Cerebellar cortex (tissue), 1 donor: ENCODE measurements around the gene WWOX.
A peak's percentile ranks its signal among the peaks of the same experiment; 100 is the strongest.

ENCODE experiments used
- DNase-seq: peaks from one replicate; pipeline ENCODE4 v3.0.0-alpha.2; 2015; ENCODE audit warnings: low spot score

WWOX gene

GRCh38 chr16:78804058-78804735 is 704.7 kb downstream of the WWOX start:
- DNase-seq: no peak

- DNase-seq: no peak
Measured at GRCh38 chr16:78805556-78805955, 706.1 kb downstream of the WWOX start.

GRCh38 chr16:78811247-78811646 is 711.8 kb downstream of the WWOX start:
- DNase-seq: no peak

- no peak for DNase-seq
Measured at GRCh38 chr16:78812582-78812981, 713.1 kb downstream of the WWOX start.

- no peak for DNase-seq
Measured at GRCh38 chr16:78813661-78814311, 714.3 kb downstream of the WWOX start.

- DNase-seq: no peak
Measured at GRCh38 chr16:78815713-78816112, 716.3 kb downstream of the WWOX start.

- no peak for DNase-seq
Measured at GRCh38 chr16:78816499-78817195, 717.2 kb downstream of the WWOX start.

GRCh38 chr16:78817200-78817739 is 717.8 kb downstream of the WWOX start:
- no peak for DNase-seq

- no peak for DNase-seq
Measured at GRCh38 chr16:78821335-78821734, 721.9 kb downstream of the WWOX start.

GRCh38 chr16:78822509-78822908 is 723.1 kb downstream of the WWOX start:
- DNase-seq: no peak

GRCh38 chr16:78823027-78823426 is 723.6 kb downstream of the WWOX start:
- DNase-seq: no peak

- DNase-seq: no peak
Measured at GRCh38 chr16:78829280-78829679, 729.8 kb downstream of the WWOX start.

GRCh38 chr16:78830599-78830998 is 731.1 kb downstream of the WWOX start:
- DNase-seq: no peak

GRCh38 chr16:78832100-78832499 is 732.6 kb downstream of the WWOX start:
- no peak for DNase-seq

- DNase-seq: peak; percentile 19
Measured at GRCh38 chr16:78836802-78837491, 737.5 kb downstream of the WWOX start.

- DNase-seq: no peak
Measured at GRCh38 chr16:78837706-78838105, 738.3 kb downstream of the WWOX start.

- DNase-seq: peak; percentile 15
Measured at GRCh38 chr16:78838276-78838675, 738.8 kb downstream of the WWOX start.

GRCh38 chr16:78842950-78843349 is 743.5 kb downstream of the WWOX start:
- no peak for DNase-seq

GRCh38 chr16:78843978-78844377 is 744.5 kb downstream of the WWOX start:
- DNase-seq: no peak

GRCh38 chr16:78844682-78845081 is 745.2 kb downstream of the WWOX start:
- no peak for DNase-seq

- no peak for DNase-seq
Measured at GRCh38 chr16:78851266-78851665, 751.8 kb downstream of the WWOX start.

GRCh38 chr16:78852081-78852635 is 752.7 kb downstream of the WWOX start:
- DNase-seq: peak; percentile 65
